Activated naive CD8-positive, alpha-beta T cell treated with anti-CD3 and anti-CD28 coated beads for 36 hours (primary cell): ENCODE measurements around the gene ZNF423. TPM values are rescaled to one million over a fixed set of nuclear protein-coding genes. Genes with fewer than 3 reads are reported as not detected.

Source experiments
- DNase-seq: peaks from one replicate; pipeline ENCODE4 v3.0.0; 2021
- H3K27ac Mint-ChIP-seq: one replicate; pipeline ENCODE4 v1.8.0; 2022; ENCODE audit warnings: mild to moderate bottlenecking, moderate library complexity, mixed read lengths
- H3K27me3 Mint-ChIP-seq: one replicate; pipeline ENCODE4 v1.8.0; 2022; ENCODE audit warnings: mild to moderate bottlenecking, mixed read lengths
- H3K36me3 Mint-ChIP-seq: one replicate; pipeline ENCODE4 v1.8.0; 2021; ENCODE audit warnings: mild to moderate bottlenecking, mixed read lengths
- H3K4me1 Mint-ChIP-seq: one replicate; pipeline ENCODE4 v1.8.0; 2021; ENCODE audit warnings: mixed read lengths
- H3K4me3 Mint-ChIP-seq: one replicate; pipeline ENCODE4 v1.8.0; 2022; ENCODE audit warnings: mild to moderate bottlenecking, moderate library complexity, mixed read lengths
- H3K9me3 Mint-ChIP-seq: one replicate; pipeline ENCODE4 v1.8.0; 2022; ENCODE audit warnings: mixed read lengths
- total RNA-seq, 2 experiments: library from RNA; stranded (reverse); gene quantifications; one replicate each; pipeline ENCODE4 v1.2.3, GENCODE V29; 2021

Gene ZNF423
- total RNA-seq, 2 experiments from 2014 or later = not detected

- Mint-ChIP-seq H3K27ac (no peak overlapping the region), H3K27me3 (peaks cover 7% of the 10 kb centered on the region), H3K4me3 (no peak overlapping the region), H3K9me3 (no peaks in the 10 kb centered on the region), H3K4me1 (peaks cover 2% of the 10 kb centered on the region), H3K36me3 (no peaks in the 10 kb centered on the region)
- DNase-seq = no peak
Measured at GRCh38 chr16:49596068-49596467, 259.8 kb downstream of the ZNF423 start.

DNA sequence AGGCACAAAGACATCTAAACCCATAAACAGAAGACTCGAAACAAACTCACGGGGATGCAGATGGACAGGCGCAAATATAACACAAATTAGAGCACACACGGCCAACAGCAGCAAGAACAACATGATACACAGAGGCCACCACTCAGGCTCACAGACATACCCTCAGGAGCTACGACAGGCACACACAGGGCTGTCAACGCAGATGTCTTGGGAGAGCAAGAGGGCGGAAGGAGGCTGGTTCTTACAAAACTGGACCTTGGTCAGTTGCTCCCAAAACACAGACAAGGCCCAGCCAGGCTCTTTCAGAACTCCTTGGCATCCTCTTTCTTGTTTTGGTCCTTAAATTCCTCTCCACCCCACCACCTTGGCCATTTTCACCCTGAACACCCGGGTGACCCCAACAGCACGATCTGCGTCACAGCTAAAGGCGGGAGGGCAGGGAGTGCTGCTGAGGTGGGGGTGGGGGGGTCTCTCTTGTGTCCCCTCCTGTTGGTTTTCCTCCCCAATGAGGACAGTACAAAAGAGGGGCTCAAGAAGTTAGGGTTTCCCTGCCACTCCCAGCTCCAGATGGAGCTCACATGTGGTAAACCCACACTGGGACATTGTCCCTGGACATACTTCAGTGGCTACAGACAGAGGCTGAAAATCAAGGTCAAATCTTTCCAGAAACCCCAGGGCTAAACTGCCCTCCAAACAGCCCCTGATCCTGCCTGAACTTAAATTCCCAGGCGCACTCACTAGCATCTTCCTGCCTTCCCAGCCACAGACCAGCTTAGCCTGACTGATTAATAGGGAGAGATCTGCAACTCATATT is 261.0 kb downstream of the ZNF423 start:
- no peaks in the 10 kb centered on the region for H3K9me3 Mint-ChIP-seq
- H3K4me3 Mint-ChIP-seq = no peak overlapping the region
- no peaks in the 10 kb centered on the region for H3K36me3 Mint-ChIP-seq
- no peak for DNase-seq
- H3K27me3 Mint-ChIP-seq = peaks cover 7% of the 10 kb centered on the region
- no peak overlapping the region for H3K27ac Mint-ChIP-seq
- peaks cover 2% of the 10 kb centered on the region for H3K4me1 Mint-ChIP-seq

DNA sequence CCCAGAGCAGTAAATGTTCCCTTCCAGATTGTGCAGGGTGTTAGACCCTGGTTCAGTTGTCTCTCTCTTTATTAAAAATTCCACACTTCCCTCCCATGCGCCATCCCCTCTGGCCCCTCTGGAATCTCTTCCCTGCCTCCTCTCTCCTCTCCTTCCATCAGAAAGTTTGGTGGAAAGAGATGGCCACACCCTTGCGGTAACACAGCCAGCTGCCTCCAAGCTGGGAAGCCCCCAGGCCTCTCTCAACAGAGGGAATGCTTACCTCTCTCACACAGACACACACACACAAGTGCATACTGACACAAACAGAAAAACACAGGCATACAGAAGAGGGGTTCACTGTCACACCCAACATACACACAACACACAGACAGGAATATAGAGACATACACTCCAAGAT is 261.8 kb downstream of the ZNF423 start:
- Mint-ChIP-seq H3K4me1 (peaks cover 2% of the 10 kb centered on the region), H3K36me3 (no peaks in the 10 kb centered on the region), H3K27me3 (peaks cover 7% of the 10 kb centered on the region), H3K9me3 (no peaks in the 10 kb centered on the region), H3K27ac (no peak overlapping the region), H3K4me3 (no peak overlapping the region)
- DNase-seq = no peak

GRCh38 chr16:49593424-49594040 is 262.4 kb downstream of the ZNF423 start:
- Mint-ChIP-seq H3K27me3 (peaks cover 7% of the 10 kb centered on the region), H3K4me3 (no peak overlapping the region), H3K4me1 (peaks cover 2% of the 10 kb centered on the region), H3K9me3 (no peaks in the 10 kb centered on the region), H3K36me3 (no peaks in the 10 kb centered on the region), H3K27ac (no peak overlapping the region)
- DNase-seq = no peak

- Mint-ChIP-seq H3K4me3 (no peak overlapping the region), H3K36me3 (no peaks in the 10 kb centered on the region), H3K27me3 (peaks cover 7% of the 10 kb centered on the region), H3K27ac (no peak overlapping the region), H3K4me1 (peaks cover 2% of the 10 kb centered on the region), H3K9me3 (no peaks in the 10 kb centered on the region)
- DNase-seq = peak; percentile 21
Measured at GRCh38 chr16:49592546-49593423, 263.1 kb downstream of the ZNF423 start.

DNA sequence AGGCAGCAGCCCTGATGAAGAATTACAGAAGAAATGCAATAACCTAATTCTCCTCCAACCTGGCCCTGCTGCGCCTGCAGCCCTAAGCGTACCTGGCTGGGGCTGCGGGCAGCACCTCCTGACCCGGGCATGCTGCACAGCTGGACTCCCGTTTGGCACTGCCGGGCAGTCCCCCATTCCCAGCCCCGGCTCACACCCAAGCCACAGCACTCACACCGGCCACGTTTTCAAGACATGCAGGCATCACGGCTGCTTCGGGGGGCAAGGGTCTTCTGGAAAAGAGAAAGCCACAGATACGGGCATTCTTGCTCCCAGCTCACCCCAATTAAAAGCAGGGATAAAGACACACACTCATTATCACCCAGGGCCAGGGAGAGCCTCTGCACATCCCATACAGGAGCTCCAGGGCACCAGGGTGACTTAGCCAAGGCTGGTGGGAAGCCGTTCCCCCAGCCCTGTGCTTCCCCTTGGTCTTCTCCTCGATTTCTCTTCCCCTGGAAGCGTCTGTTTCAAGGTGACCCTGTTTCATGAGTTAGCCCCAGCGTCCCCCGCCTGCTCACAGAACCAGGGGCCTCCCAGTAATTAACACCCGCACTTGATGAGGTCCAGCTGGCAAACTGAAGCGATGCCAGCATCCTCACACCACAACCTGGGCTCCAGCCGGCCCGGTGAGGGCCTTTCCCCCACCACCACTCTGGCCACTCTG is 265.6 kb downstream of the ZNF423 start:
- Mint-ChIP-seq H3K4me3 (no peak overlapping the region), H3K9me3 (no peaks in the 10 kb centered on the region), H3K4me1 (peaks cover 2% of the 10 kb centered on the region), H3K36me3 (no peaks in the 10 kb centered on the region), H3K27ac (no peak overlapping the region), H3K27me3 (peaks cover 7% of the 10 kb centered on the region)
- no peak for DNase-seq

DNA sequence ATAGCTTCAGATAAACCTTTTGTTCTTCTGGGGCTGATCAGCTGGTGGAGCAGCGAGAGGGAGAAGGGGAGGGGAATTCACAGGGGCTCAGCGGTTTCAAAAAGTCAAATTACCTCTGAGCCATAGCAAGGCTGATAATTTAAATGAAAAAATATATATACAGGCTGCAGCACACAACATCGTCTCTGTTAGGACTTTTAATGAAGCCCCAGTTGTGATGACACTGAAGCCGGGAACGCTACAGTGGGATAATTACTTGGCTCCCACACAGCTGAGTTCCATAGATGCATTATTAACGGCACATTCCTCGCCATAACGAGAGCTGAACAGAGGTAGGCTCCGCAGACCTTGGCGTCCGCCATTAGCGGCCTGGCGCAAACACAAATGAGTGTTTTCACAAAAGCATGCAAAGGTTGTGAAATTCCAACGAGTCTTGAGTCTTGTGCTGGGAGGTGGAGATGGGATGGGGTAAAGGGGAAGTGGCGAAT is 266.3 kb downstream of the ZNF423 start:
- Mint-ChIP-seq H3K36me3 (no peaks in the 10 kb centered on the region), H3K4me3 (no peak overlapping the region), H3K27ac (no peak overlapping the region), H3K4me1 (peaks cover 2% of the 10 kb centered on the region), H3K27me3 (peaks cover 7% of the 10 kb centered on the region), H3K9me3 (no peaks in the 10 kb centered on the region)
- DNase-seq = no peak

DNA sequence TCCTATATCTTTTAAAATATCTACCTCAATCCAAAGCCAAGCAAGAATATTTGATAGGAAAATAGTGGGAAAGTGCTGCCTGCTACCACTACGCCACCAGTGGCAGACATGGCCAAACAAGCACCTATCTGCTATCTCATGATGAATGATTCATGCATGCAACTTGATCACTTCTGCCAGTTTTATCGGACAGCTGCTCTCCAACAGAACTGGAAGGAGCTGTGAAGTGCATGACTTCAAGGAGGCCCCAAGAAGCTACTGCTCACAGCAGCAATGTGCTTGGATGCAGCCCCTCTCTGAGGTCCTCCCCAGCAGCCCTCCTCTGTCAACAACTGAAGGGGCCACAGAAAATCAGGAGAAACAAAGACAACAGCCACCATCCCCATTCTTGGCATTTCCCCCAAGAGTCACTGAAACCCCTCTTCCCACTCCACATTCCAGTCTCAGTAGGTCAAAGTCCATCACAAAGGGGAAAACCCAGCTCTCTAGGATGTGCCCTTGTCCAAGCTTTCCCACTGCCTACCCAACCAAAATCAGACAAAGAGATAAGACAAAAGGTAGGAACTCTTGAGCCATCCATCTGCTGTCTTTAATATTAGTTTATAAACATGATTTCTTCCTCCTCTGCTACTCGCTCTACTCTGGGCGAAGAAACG is 267.1 kb downstream of the ZNF423 start:
- no peak overlapping the region for H3K4me3 Mint-ChIP-seq
- no peak overlapping the region for H3K27ac Mint-ChIP-seq
- no peak for DNase-seq
- no peaks in the 10 kb centered on the region for H3K36me3 Mint-ChIP-seq
- peaks cover 2% of the 10 kb centered on the region for H3K4me1 Mint-ChIP-seq
- peaks cover 3% of the 10 kb centered on the region for H3K27me3 Mint-ChIP-seq
- no peaks in the 10 kb centered on the region for H3K9me3 Mint-ChIP-seq

DNA sequence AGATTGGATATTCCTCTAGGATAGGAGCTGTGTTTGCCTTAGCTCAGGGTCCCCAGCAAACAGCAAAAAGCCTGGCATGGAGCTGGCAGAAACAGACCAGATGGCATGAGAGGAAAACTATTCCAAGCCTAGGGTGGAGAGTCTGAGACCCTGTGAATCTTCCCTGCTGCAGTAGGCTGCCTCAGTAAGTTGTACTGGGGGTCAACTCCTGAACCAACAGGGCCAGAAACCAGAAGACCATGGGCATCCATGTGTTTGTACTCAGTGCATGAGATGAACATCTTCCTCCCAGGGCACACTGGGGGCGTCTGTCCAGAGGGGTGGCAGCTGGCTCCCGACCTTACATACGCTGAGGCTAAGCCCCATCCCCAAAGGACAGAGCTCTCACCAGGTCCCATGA is 267.9 kb downstream of the ZNF423 start:
- Mint-ChIP-seq H3K27me3 (peaks cover 3% of the 10 kb centered on the region), H3K36me3 (no peaks in the 10 kb centered on the region), H3K9me3 (no peaks in the 10 kb centered on the region), H3K4me3 (no peak overlapping the region), H3K27ac (no peak overlapping the region), H3K4me1 (peaks cover 2% of the 10 kb centered on the region)
- no peak for DNase-seq

DNA sequence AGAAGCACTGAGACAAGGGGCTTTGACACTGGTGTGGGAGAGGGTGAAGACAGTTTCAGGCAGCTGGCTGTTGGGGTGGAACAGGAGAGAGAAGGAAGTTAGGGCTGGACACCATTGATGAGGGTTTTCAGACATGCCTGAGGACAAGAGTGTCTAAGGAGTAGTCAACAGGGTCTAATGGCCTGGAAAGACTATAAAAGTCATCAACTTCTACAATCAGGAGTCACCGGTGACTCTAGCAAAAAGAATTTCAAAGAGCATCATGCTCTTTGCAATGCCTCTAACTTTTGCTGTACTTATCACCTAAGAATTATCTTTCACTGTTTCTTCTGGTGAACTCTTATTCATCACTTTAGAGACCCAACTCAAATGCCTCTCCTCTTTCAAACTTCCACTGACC is 268.4 kb downstream of the ZNF423 start:
- Mint-ChIP-seq H3K36me3 (no peaks in the 10 kb centered on the region), H3K27me3 (no peaks in the 10 kb centered on the region), H3K4me1 (no peaks in the 10 kb centered on the region), H3K27ac (no peak overlapping the region), H3K4me3 (no peak overlapping the region), H3K9me3 (no peaks in the 10 kb centered on the region)
- DNase-seq = no peak

DNA sequence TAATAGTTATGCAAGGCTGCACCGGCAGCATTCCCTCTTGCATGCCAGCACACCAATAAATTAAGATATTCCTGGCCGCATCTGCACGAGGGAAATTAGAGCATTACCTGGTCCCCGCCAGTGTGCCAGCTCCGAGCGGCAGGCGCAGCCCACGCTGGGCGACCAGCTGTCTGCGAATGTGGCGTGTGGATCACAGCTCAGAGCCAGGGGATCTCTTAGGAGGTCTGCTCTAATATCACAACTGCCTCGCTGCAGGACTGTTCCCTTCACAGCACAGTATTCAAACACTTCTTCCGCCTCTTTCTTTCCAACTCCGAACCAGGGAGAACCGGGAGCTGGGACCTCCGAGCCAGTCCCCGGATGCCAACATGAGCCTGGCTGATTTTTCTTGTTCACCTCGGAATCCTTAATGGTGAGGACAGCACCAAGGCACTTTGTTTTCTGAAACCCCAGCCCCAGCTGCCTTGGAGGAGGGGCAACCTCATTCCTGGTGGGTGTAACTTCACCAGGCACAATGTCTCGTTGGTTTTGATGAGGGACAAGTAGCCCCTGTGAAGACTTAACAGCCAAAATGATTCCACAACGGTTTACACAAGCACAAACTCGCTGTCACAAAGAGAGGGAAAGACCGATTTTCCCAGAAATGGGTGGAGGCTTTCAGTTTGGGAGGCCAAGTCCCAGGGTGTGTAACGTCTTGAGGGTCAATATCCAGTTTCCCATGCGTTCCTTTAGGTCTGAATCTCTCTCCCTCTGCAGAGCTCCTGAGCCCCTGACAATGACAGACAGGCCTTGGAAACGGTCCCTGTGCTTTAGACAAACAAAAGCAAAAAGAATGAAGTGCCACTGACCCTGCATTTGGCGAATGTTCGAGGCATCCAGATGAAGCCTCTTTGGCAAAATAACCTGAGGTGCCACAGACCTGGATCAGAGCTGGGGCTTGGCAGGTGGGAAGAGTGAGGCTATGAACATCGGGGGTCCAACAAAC is 269.2 kb downstream of the ZNF423 start:
- Mint-ChIP-seq H3K9me3 (no peaks in the 10 kb centered on the region), H3K4me1 (no peaks in the 10 kb centered on the region), H3K27me3 (no peaks in the 10 kb centered on the region), H3K4me3 (no peak overlapping the region), H3K27ac (no peak overlapping the region), H3K36me3 (no peaks in the 10 kb centered on the region)
- no peak for DNase-seq

GRCh38 chr16:49585143-49585832 is 270.6 kb downstream of the ZNF423 start:
- Mint-ChIP-seq H3K9me3 (no peaks in the 10 kb centered on the region), H3K27me3 (no peaks in the 10 kb centered on the region), H3K4me3 (no peak overlapping the region), H3K4me1 (no peaks in the 10 kb centered on the region), H3K27ac (no peak overlapping the region), H3K36me3 (no peaks in the 10 kb centered on the region)
- DNase-seq = no peak

DNA sequence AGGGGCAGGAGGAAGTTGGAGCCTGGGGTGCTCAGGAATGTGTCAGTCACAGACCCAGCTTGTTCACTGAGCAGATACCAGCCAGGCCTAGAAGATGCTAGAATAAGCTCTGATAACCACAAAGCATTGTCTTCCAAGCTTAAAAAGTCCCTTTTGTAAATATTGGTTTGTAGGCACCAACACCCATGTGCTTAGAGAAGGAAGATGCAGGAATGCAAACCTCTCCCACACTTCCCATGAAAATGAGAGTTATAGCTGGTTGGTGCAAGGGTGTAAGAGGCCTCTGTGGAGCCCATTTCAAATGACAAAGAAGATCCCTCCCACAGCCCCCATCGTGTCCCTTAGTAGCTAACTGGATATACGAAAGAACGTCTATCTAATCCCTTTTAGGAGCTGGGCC is 272.0 kb downstream of the ZNF423 start:
- Mint-ChIP-seq H3K36me3 (no peaks in the 10 kb centered on the region), H3K4me1 (no peaks in the 10 kb centered on the region), H3K9me3 (no peaks in the 10 kb centered on the region), H3K27me3 (no peaks in the 10 kb centered on the region), H3K4me3 (no peak overlapping the region), H3K27ac (no peak overlapping the region)
- no peak for DNase-seq
